GM12878 (cell line): Measurements from ENCODE around the gene RAB31. TPM values are rescaled to one million over a fixed set of nuclear protein-coding genes. Genes with fewer than 3 reads are reported as not detected.

Source experiments
- ATAC-seq: fragments of 200-7000 bp; cut with Tn5 transposase; 3 replicates; pipeline ENCODE4 v1.9.1; 2020; ENCODE audit warnings: mild to moderate bottlenecking, moderate library complexity
- BruUV-seq: library from RNA; stranded (reverse); fragments of 400-500 nt; replicated peaks from 2 replicates; lab custom pipeline; 2021; lab: Mats Ljungman, UMichigan
- CTCF ChIA-PET: fragments of 300-600 bp; sonication (Branson Sonifier 250); formaldehyde crosslinking; extraction: SDS; loops from one replicate; lab custom pipeline; 2021; ENCODE audit warnings: inconsistent platforms; lab: Yijun Ruan, JAX
- POLR2A ChIA-PET: fragments of 350-600 bp; formaldehyde crosslinking; extraction: SDS; loops from one replicate; lab custom pipeline; 2021; ENCODE audit warnings: inconsistent platforms; lab: Charles Lee
- RAD21 ChIA-PET: fragments of 300-600 bp; sonication (Branson Sonifier 250); formaldehyde crosslinking; loops from one replicate; lab custom pipeline; 2023; ENCODE audit warnings: antibody characterized with exemption; ENCODE audit not compliant: unreplicated experiment; lab: Charles Lee
- SMC1A ChIA-PET: fragments of 300-600 bp; sonication (Branson Sonifier 250); formaldehyde crosslinking; loops from one replicate; lab custom pipeline; 2023; ENCODE audit not compliant: unreplicated experiment, uncharacterized antibody; lab: Charles Lee
- DNase-seq: peaks from one replicate; pipeline ENCODE4 v3.0.0-alpha.2; 2011; ENCODE audit warnings: low read depth, low spot score
- FAIRE-seq: peaks from 3 replicates; lab custom pipeline; 2011; peaks lifted over from hg19 to GRCh38; lab: Jason Lieb, UNC
- H2AFZ ChIP-seq: 2 replicates; pipeline ENCODE4 v1.6.0; 2011; ENCODE audit warnings: low read depth, low read length, control low read depth; ENCODE audit not compliant: control insufficient read depth
- H3K27ac ChIP-seq: 2 replicates; pipeline ENCODE4 v1.5.1; 2011; ENCODE audit warnings: control low read depth; ENCODE audit not compliant: control insufficient read depth, insufficient read depth
- H3K27me3 ChIP-seq, 2 experiments: replicated peaks in 1 of 2; 2 replicates each; pipeline versions ENCODE4 v1.6.0 to v1.6.1; 2011; ENCODE audit warnings: low read length in 1 of 2; ENCODE audit not compliant: control insufficient read depth in 2 of 2, insufficient read depth in 2 of 2
- H3K36me3 ChIP-seq, 2 experiments: 2 replicates each; pipeline ENCODE4 v1.5.1; 2011; ENCODE audit warnings: low read length in 1 of 2; ENCODE audit not compliant: control insufficient read depth in 2 of 2, insufficient read depth in 2 of 2
- H3K4me1 ChIP-seq: 2 replicates; pipeline ENCODE4 v1.6.1; 2011; ENCODE audit warnings: mild to moderate bottlenecking, low read length, moderate library complexity, mixed read lengths; ENCODE audit not compliant: control insufficient read depth, insufficient read depth
- H3K4me2 ChIP-seq: 2 replicates; pipeline ENCODE4 v1.6.0; 2011; ENCODE audit warnings: control low read depth; ENCODE audit not compliant: control insufficient read depth, insufficient read depth
- H3K4me3 ChIP-seq: fragments of 200-600 bp; sonication (generic); 2 replicates; pipeline ENCODE4 v1.5.1; 2016
- H3K79me2 ChIP-seq: 2 replicates; pipeline ENCODE4 v1.6.0; 2011; ENCODE audit warnings: low read length; ENCODE audit not compliant: control insufficient read depth, insufficient read depth
- H3K9ac ChIP-seq: 2 replicates; pipeline ENCODE4 v1.8.0; 2011; ENCODE audit warnings: low read length, control low read depth, mixed read lengths; ENCODE audit not compliant: control insufficient read depth, insufficient read depth
- H3K9me3 ChIP-seq: replicated peaks from 3 replicates; pipeline ENCODE4 v1.5.1; 2011; ENCODE audit warnings: mild to moderate bottlenecking, low read length; ENCODE audit not compliant: control insufficient read depth, insufficient read depth
- H4K20me1 ChIP-seq: 2 replicates; pipeline ENCODE4 v1.6.0; 2011; ENCODE audit not compliant: control insufficient read depth, insufficient read depth
- BACH1 ChIP-seq: fragments of 450-650 bp; IDR thresholded peaks from 2 replicates; pipeline ENCODE4 v1.6.1; 2017; ENCODE audit warnings: mild to moderate bottlenecking, borderline replicate concordance
- EGR1 ChIP-seq, 2 experiments: IDR thresholded peaks; 1 replicate in 1 of 2; 2 replicates in 1 of 2; pipeline ENCODE4 v1.6.1; 2011 to 2012; ENCODE audit warnings: low read depth in 2 of 2, low read length in 2 of 2, borderline replicate concordance in 1 of 2, mild to moderate bottlenecking in 1 of 2, moderate library complexity in 1 of 2
- FOXK2 ChIP-seq: fragments of 450-650 bp; IDR thresholded peaks from 2 replicates; pipeline ENCODE4 v1.6.1; 2017; ENCODE audit warnings: mild to moderate bottlenecking, moderate library complexity
- LARP7 ChIP-seq: fragments of 450-650 bp; IDR thresholded peaks from 2 replicates; pipeline ENCODE4 v1.6.1; 2017; ENCODE audit warnings: mild to moderate bottlenecking
- MYB ChIP-seq: fragments of 150-350 bp; IDR thresholded peaks from 2 replicates; pipeline ENCODE4 v1.6.1; 2014; ENCODE audit warnings: mild to moderate bottlenecking, low read depth, low read length, borderline replicate concordance
- NR2C1 ChIP-seq: fragments of 450-650 bp; IDR thresholded peaks from 2 replicates; pipeline ENCODE4 v1.6.1; 2017; ENCODE audit warnings: antibody characterized with exemption, mild to moderate bottlenecking, moderate library complexity
- POLR2A ChIP-seq: IDR thresholded peaks from 2 replicates; pipeline ENCODE4 v1.6.1; 2011; ENCODE audit warnings: low read depth, mild to moderate bottlenecking, low read length
- POLR2AphosphoS2 ChIP-seq: IDR thresholded peaks from 2 replicates; pipeline ENCODE4 v1.6.1; 2011; ENCODE audit warnings: low read depth, mild to moderate bottlenecking, low read length, improper control_type of control experiment, moderate library complexity
- RCOR1 ChIP-seq: conservative IDR thresholded peaks from 2 replicates; pipeline ENCODE4 v1.6.1; 2012; ENCODE audit warnings: low read depth, low read length, improper control_type of control experiment
- RELA ChIP-seq: fragments of 450-650 bp; IDR thresholded peaks from 2 replicates; pipeline ENCODE4 v1.8.0; 2014; ENCODE audit warnings: borderline replicate concordance; ENCODE audit not compliant: partially characterized antibody
- SMC3 ChIP-seq: IDR thresholded peaks from 2 replicates; pipeline ENCODE4 v1.6.1; 2011; ENCODE audit warnings: low read length, improper control_type of control experiment, borderline replicate concordance
- ZNF274 ChIP-seq: IDR thresholded peaks from one replicate; pipeline ENCODE4 v1.8.0; 2011; ENCODE audit not compliant: insufficient read length, insufficient read depth
- WGBS: methylation state at CpG from one replicate; pipeline ENCODE4 v1.1.6; 2016; ENCODE audit warnings: low lambda C conversion rate; ENCODE audit not compliant: insufficient replicate concordance, insufficient coverage; ENCODE audit errors: missing lambda C conversion rate; 5-methylcytosine and 5-hydroxymethylcytosine counted together
- in situ Hi-C: fragments of 300-500 bp; cut with MboI; formaldehyde crosslinking; loops from 9 replicates; pipeline ENCODE4 v1.14.3; 2018; ENCODE audit warnings: mixed read lengths
- intact Hi-C: fragments of 100-400 bp; cut with micrococcal nuclease; formaldehyde crosslinking; loops from one replicate; pipeline ENCODE4 v1.14.2; 2022; ENCODE audit not compliant: unreplicated experiment
- polyA plus RNA-seq, 11 experiments: library from polyadenylated mRNA; depleted of rRNA in 4 of 11; unstranded in 6 of 11; stranded (reverse) in 5 of 11; fragments of >200 nt; fragmentation: Nextera tagmentation in 4 of 11; fragmentation: Illumina TruSeq in 1 of 11; extraction: Ambion mirVana in 4 of 11; extraction: Trizol in 1 of 11; gene quantifications; 1 replicate in 1 of 11; 2 replicates in 10 of 11; pipeline versions ENCODE4 v1.2.1 to v1.2.3, GENCODE V29; 2011 to 2016; ENCODE audit warnings: inconsistent platforms in 2 of 11, missing spikeins in 2 of 11, low read depth in 1 of 11
- total RNA-seq, 4 experiments: library from RNA; depleted of rRNA in 3 of 4; stranded (reverse); fragments of >200 nt in 3 of 4; fragmentation: Illumina TruSeq in 1 of 4; extraction: Trizol in 1 of 4; gene quantifications; 2 replicates each; pipeline versions ENCODE4 v1.2.1 to v1.2.3, GENCODE V29; 2013 to 2021
- TF ChIP-seq, protein P1 (sequence below): IDR thresholded peaks from 2 replicates; pipeline ENCODE4 v1.6.1; 2011; ENCODE audit warnings: borderline replicate concordance, low read depth, mild to moderate bottlenecking, moderate library complexity, mixed read lengths, low read length; ENCODE audit not compliant: insufficient read depth; ENCODE audit errors: extremely low read length
- TF ChIP-seq, protein P2 (sequence below): IDR thresholded peaks from 2 replicates; pipeline ENCODE4 v1.6.1; 2012; ENCODE audit warnings: improper control_type of control experiment, low read depth, low read length; ENCODE audit not compliant: insufficient replicate concordance

RAB31 gene
- total and polyA plus RNA-seq, 10 of the 15 experiments (the other 5 are each of a cell fraction or from before 2014, with no cell fraction given) = 0.80 to 23.3 (median 12.2) TPM

DNA sequence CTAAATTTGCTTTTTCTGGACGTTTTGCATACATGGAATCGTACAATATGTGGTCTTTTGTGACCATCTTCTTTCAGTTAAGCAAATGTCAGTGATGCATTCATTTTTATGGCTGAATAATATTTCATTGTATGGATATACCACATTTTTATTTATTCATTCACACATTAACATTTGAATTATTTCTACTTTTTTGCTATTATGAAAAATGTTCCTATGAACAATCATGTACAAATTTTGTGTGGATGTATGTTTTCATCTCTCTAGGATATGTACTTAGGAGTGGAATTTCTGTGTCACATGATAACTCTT is 110.3 kb downstream of the RAB31 start:
- no peak overlapping the region for H3K4me2 ChIP-seq
- ATAC-seq (no peak), DNase-seq (no peak), FAIRE-seq (no peak)
- POLR2A ChIA-PET = no interaction called here
- H2AFZ ChIP-seq = no peak overlapping the region
- in situ Hi-C loops = no loop called here
- H3K4me3 ChIP-seq = no peak overlapping the region
- no TSS peak for BruUV-seq
- SMC1A ChIA-PET = no interaction called here
- RAD21 ChIA-PET = no interaction called here
- no peaks in the 10 kb centered on the region for H3K27me3 ChIP-seq
- no peak overlapping the region for H3K9ac ChIP-seq
- no peaks in the 10 kb centered on the region for H4K20me1 ChIP-seq
- H3K9me3 ChIP-seq = no peaks in the 10 kb centered on the region
- H3K79me2 ChIP-seq = no peaks in the 10 kb centered on the region
- CTCF ChIA-PET = no interaction called here
- H3K36me3 ChIP-seq = no peaks in the 10 kb centered on the region
- H3K4me1 ChIP-seq = no peaks in the 10 kb centered on the region
- intact Hi-C loops = no loop called here
- no peak overlapping the region for H3K27ac ChIP-seq
- 87% methylated on average over 2 of the region's 2 CpGs for WGBS
- TF ChIP-seq LARP7 (no peak), ZNF274 (no peak), RELA (no peak), POLR2AphosphoS2 (no peak), SMC3 (no peak), NR2C1 (no peak), EGR1 (IDR thresholded peaks at IDR 0.05; ENCODE audit: borderline replicate concordance in 1 of 2, low read depth in 2 of 2, low read length in 2 of 2) (no peak), POLR2A (no peak), FOXK2 (no peak), BACH1 (no peak), RCOR1 (no peak), MYB (no peak)
- TF ChIP-seq, protein P1, sequence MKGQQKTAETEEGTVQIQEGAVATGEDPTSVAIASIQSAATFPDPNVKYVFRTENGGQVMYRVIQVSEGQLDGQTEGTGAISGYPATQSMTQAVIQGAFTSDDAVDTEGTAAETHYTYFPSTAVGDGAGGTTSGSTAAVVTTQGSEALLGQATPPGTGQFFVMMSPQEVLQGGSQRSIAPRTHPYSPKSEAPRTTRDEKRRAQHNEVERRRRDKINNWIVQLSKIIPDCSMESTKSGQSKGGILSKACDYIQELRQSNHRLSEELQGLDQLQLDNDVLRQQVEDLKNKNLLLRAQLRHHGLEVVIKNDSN = no peak
- TF ChIP-seq, protein P2, sequence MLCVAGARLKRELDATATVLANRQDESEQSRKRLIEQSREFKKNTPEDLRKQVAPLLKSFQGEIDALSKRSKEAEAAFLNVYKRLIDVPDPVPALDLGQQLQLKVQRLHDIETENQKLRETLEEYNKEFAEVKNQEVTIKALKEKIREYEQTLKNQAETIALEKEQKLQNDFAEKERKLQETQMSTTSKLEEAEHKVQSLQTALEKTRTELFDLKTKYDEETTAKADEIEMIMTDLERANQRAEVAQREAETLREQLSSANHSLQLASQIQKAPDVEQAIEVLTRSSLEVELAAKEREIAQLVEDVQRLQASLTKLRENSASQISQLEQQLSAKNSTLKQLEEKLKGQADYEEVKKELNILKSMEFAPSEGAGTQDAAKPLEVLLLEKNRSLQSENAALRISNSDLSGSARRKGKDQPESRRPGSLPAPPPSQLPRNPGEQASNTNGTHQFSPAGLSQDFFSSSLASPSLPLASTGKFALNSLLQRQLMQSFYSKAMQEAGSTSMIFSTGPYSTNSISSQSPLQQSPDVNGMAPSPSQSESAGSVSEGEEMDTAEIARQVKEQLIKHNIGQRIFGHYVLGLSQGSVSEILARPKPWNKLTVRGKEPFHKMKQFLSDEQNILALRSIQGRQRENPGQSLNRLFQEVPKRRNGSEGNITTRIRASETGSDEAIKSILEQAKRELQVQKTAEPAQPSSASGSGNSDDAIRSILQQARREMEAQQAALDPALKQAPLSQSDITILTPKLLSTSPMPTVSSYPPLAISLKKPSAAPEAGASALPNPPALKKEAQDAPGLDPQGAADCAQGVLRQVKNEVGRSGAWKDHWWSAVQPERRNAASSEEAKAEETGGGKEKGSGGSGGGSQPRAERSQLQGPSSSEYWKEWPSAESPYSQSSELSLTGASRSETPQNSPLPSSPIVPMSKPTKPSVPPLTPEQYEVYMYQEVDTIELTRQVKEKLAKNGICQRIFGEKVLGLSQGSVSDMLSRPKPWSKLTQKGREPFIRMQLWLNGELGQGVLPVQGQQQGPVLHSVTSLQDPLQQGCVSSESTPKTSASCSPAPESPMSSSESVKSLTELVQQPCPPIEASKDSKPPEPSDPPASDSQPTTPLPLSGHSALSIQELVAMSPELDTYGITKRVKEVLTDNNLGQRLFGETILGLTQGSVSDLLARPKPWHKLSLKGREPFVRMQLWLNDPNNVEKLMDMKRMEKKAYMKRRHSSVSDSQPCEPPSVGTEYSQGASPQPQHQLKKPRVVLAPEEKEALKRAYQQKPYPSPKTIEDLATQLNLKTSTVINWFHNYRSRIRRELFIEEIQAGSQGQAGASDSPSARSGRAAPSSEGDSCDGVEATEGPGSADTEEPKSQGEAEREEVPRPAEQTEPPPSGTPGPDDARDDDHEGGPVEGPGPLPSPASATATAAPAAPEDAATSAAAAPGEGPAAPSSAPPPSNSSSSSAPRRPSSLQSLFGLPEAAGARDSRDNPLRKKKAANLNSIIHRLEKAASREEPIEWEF = no peak
